Measurements from ENCODE around the gene HID1.

GRCh38 chr17:74916851-74917199 lies 55.7 kb downstream of the HID1 start:
- TF ChIP-seq EP300 (IDR thresholded peaks at IDR 0.05) (no peak), CTCF (IDR thresholded peaks at IDR 0.05) (no peak), POLR2A (IDR thresholded peaks at IDR 0.05) (no peak)
